HCT116 (cell line): Measurements from ENCODE around the gene CDK5RAP2. TPM values are rescaled to one million over a fixed set of nuclear protein-coding genes. Genes with fewer than 3 reads are reported as not detected.

Experiments used
- ATAC-seq: fragments of 200-7000 bp; cut with Tn5 transposase; 2 replicates; pipeline ENCODE4 v1.9.1; 2020; ENCODE audit warnings: mild to moderate bottlenecking, moderate library complexity
- BruUV-seq: library from RNA; stranded (reverse); fragments of 400-500 nt; replicated peaks from 2 replicates; lab custom pipeline; 2021; lab: Mats Ljungman, UMichigan
- CTCF ChIA-PET: fragments of 300-600 bp; sonication (Branson Sonifier 250); formaldehyde crosslinking; loops from one replicate; lab custom pipeline; 2021; ENCODE audit warnings: antibody characterized with exemption; lab: Charles Lee
- POLR2A ChIA-PET: fragments of 300-600, 350-600 bp; sonication (Branson Sonifier 250); formaldehyde crosslinking; loops from one replicate; lab custom pipeline; 2021; ENCODE audit warnings: antibody characterized with exemption; lab: Charles Lee
- RAD21 ChIA-PET, 2 experiments: fragments of 300-600 bp; sonication (Branson Sonifier 250); formaldehyde crosslinking; loops; one replicate each; lab custom pipeline; 2023; ENCODE audit warnings: low total read pairs in 2 of 2; ENCODE audit not compliant: uncharacterized antibody in 2 of 2, unreplicated experiment in 2 of 2, low non-redundant PET in 1 of 2; lab: Charles Lee
- DNase-seq: peaks from one replicate; pipeline ENCODE4 v3.0.0-alpha.2; 2010; ENCODE audit warnings: low read depth, low spot score
- H2AFZ ChIP-seq: fragments of 200-600 bp; shearing (Covaris generic), sonication (generic); 2 replicates; pipeline ENCODE4 v1.6.1; 2017; ENCODE audit warnings: low read depth, mixed run types, mixed read lengths, antibody characterized with exemption, low read length; ENCODE audit not compliant: poor library complexity, severe bottlenecking
- H3K27ac ChIP-seq: 2 replicates; pipeline ENCODE4 v1.5.1; 2012; ENCODE audit warnings: low read depth, low read length
- H3K27me3 ChIP-seq: fragments of 200-600 bp; sonication (generic); 2 replicates; pipeline ENCODE4 v1.6.1; 2016; ENCODE audit warnings: mixed run types, low read length, mixed read lengths; ENCODE audit not compliant: insufficient read depth
- H3K36me3 ChIP-seq, 2 experiments: fragments of 200-500 bp in 1 of 2; fragments of 200-600 bp in 1 of 2; sonication (Bioruptor generic) in 1 of 2; sonication (generic) in 1 of 2; 2 replicates each; pipeline versions ENCODE4 v1.5.1 to v1.6.1; 2014 to 2016; ENCODE audit warnings: low read length in 2 of 2, inconsistent platforms in 1 of 2, mixed read lengths in 1 of 2, mixed run types in 1 of 2; ENCODE audit not compliant: insufficient read depth in 2 of 2, control insufficient read depth in 1 of 2
- H3K4me1 ChIP-seq, 2 experiments: fragments of 200-600 bp in 1 of 2; sonication (generic) in 1 of 2; 2 replicates each; pipeline versions ENCODE4 v1.5.1 to v1.6.1; 2012 to 2017; ENCODE audit warnings: low read length in 2 of 2, inconsistent platforms in 1 of 2, mild to moderate bottlenecking in 1 of 2, mixed read lengths in 1 of 2, mixed run types in 1 of 2, moderate library complexity in 1 of 2; ENCODE audit not compliant: insufficient read depth in 2 of 2, control insufficient read depth in 1 of 2
- H3K4me2 ChIP-seq: fragments of 200-600 bp; sonication (generic); 2 replicates; pipeline ENCODE4 v1.6.1; 2017; ENCODE audit warnings: mixed run types, low read length, mixed read lengths
- H3K4me3 ChIP-seq, 2 experiments: fragments of 200-600 bp in 1 of 2; sonication (generic) in 1 of 2; replicated peaks in 1 of 2; 2 replicates each; pipeline ENCODE4 v1.5.1; 2011 to 2016; ENCODE audit warnings: low read length in 2 of 2, control low read depth in 1 of 2, low read depth in 1 of 2, mild to moderate bottlenecking in 1 of 2, mixed read lengths in 1 of 2, mixed run types in 1 of 2
- H3K79me2 ChIP-seq: fragments of 200-600 bp; sonication (generic); 2 replicates; pipeline ENCODE4 v1.6.1; 2017; ENCODE audit warnings: mild to moderate bottlenecking, mixed run types, low read length, moderate library complexity, mixed read lengths; ENCODE audit not compliant: insufficient read depth
- H3K9ac ChIP-seq: fragments of 200-600 bp; sonication (generic); 2 replicates; pipeline ENCODE4 v1.6.1; 2016; ENCODE audit warnings: low read length, mixed read lengths
- H3K9me2 ChIP-seq: fragments of 200-600 bp; sonication (generic), shearing (Covaris generic); 2 replicates; pipeline ENCODE4 v1.6.1; 2017; ENCODE audit warnings: mixed run types, mild to moderate bottlenecking, moderate library complexity; ENCODE audit not compliant: insufficient read depth
- H3K9me3 ChIP-seq, 2 experiments: fragments of 200-500 bp in 1 of 2; fragments of 200-600 bp in 1 of 2; sonication (Bioruptor generic) in 1 of 2; sonication (generic) in 1 of 2; 2 replicates each; pipeline ENCODE4 v1.6.1; 2014 to 2017; ENCODE audit warnings: low read length in 2 of 2, mixed read lengths in 2 of 2, inconsistent platforms in 1 of 2, low read depth in 1 of 2, mild to moderate bottlenecking in 1 of 2, mixed run types in 1 of 2, moderate library complexity in 1 of 2; ENCODE audit not compliant: control insufficient read depth in 1 of 2, insufficient read depth in 1 of 2
- H4K20me1 ChIP-seq: fragments of 200-600 bp; sonication (generic), shearing (Covaris generic); 2 replicates; pipeline ENCODE4 v1.6.1; 2017; ENCODE audit warnings: mixed run types, mild to moderate bottlenecking, moderate library complexity; ENCODE audit not compliant: insufficient read depth
- ATF3 ChIP-seq: IDR thresholded peaks from 2 replicates; pipeline ENCODE4 v1.6.1; 2012
- CBX3 ChIP-seq: IDR thresholded peaks from 2 replicates; pipeline ENCODE4 v1.6.1; 2012; ENCODE audit warnings: low read depth
- CTCF ChIP-seq, 3 experiments: fragments of 200-600 bp in 1 of 3; sonication (generic) in 1 of 3; IDR thresholded peaks in 2 of 3; conservative IDR thresholded peaks in 1 of 3; 2 replicates each; pipeline ENCODE4 v1.5.1; 2012 to 2017; ENCODE audit warnings: low read depth in 2 of 3, low read length in 2 of 3, antibody characterized with exemption in 1 of 3, borderline replicate concordance in 1 of 3, control low read depth in 1 of 3, mild to moderate bottlenecking in 1 of 3, mixed read lengths in 1 of 3, mixed run types in 1 of 3, moderate library complexity in 1 of 3; ENCODE audit not compliant: insufficient read depth in 1 of 3
- EGR1 ChIP-seq: IDR thresholded peaks from 2 replicates; pipeline ENCODE4 v1.6.1; 2012; ENCODE audit warnings: low read depth
- EZH2 ChIP-seq: fragments of 200-600 bp; sonication (generic); IDR thresholded peaks from 2 replicates; pipeline ENCODE4 v1.6.1; 2017; ENCODE audit warnings: antibody characterized with exemption, mixed run types
- FOSL1 ChIP-seq: IDR thresholded peaks from 2 replicates; pipeline ENCODE4 v1.6.1; 2012; ENCODE audit warnings: low read depth
- MAX ChIP-seq: IDR thresholded peaks from 2 replicates; pipeline ENCODE4 v1.6.1; 2012
- POLR2A ChIP-seq: IDR thresholded peaks from 2 replicates; pipeline ENCODE4 v1.7.0; 2011; ENCODE audit warnings: borderline replicate concordance; ENCODE audit not compliant: insufficient read depth, insufficient read length; ENCODE audit errors: extremely low read depth
- POLR2AphosphoS5 ChIP-seq: IDR thresholded peaks from 2 replicates; pipeline ENCODE4 v1.6.1; 2011; ENCODE audit warnings: mild to moderate bottlenecking, low read depth, low read length, moderate library complexity
- REST ChIP-seq: IDR thresholded peaks from 2 replicates; pipeline ENCODE4 v1.6.1; 2012; ENCODE audit warnings: low read depth
- SIN3A ChIP-seq: IDR thresholded peaks from 2 replicates; pipeline ENCODE4 v1.6.1; 2012; ENCODE audit warnings: low read depth
- SP1 ChIP-seq: IDR thresholded peaks from 2 replicates; pipeline ENCODE4 v1.6.1; 2012; ENCODE audit warnings: low read depth
- SRF ChIP-seq: IDR thresholded peaks from 2 replicates; pipeline ENCODE4 v1.6.1; 2012; ENCODE audit warnings: low read depth
- TCF7L2 ChIP-seq: IDR thresholded peaks from 2 replicates; pipeline ENCODE4 v1.7.0; 2011; ENCODE audit warnings: borderline replicate concordance, inconsistent platforms; ENCODE audit not compliant: insufficient read depth, insufficient read length; ENCODE audit errors: extremely low read depth
- YY1 ChIP-seq: IDR thresholded peaks from 2 replicates; pipeline ENCODE4 v1.6.1; 2011; ENCODE audit warnings: low read length, low read depth, moderate library complexity, mild to moderate bottlenecking; ENCODE audit not compliant: insufficient replicate concordance; ENCODE audit errors: extremely low read depth
- ZBTB33 ChIP-seq: IDR thresholded peaks from 2 replicates; pipeline ENCODE4 v1.6.1; 2011; ENCODE audit warnings: mild to moderate bottlenecking, low read length, moderate library complexity; ENCODE audit not compliant: insufficient replicate concordance; ENCODE audit errors: extremely low read depth
- ZFX ChIP-seq: fragments of 450-650 bp; IDR thresholded peaks from 2 replicates; pipeline ENCODE4 v1.6.1; 2017
- ZNF274 ChIP-seq: fragments of 200-500 bp; sonication (Bioruptor generic); IDR thresholded peaks from 2 replicates; pipeline ENCODE4 v1.6.1; 2014; ENCODE audit warnings: mild to moderate bottlenecking, low read depth, low read length, inconsistent platforms
- intact Hi-C: fragments of 100-400 bp; cut with micrococcal nuclease; formaldehyde crosslinking; loops from 2 replicates; pipeline ENCODE4 v1.10.0; 2022
- total RNA-seq: library from RNA; stranded (reverse); gene quantifications from one replicate; pipeline ENCODE4 v1.2.1, GENCODE V29; 2021; ENCODE audit not compliant: unreplicated experiment

The CDK5RAP2 gene
- total RNA-seq, 1 experiment from 2014 or later: 56.2 TPM

- Histone ChIP-seq H3K36me3 (peaks cover 0 to 23% of the 10 kb centered on the region in 2 experiments; a peak in 1 of 4 replicates), H3K4me3 (no peak overlapping the region), H3K27me3 (no peaks in the 10 kb centered on the region), H3K9ac (no peak overlapping the region), H4K20me1 (no peaks in the 10 kb centered on the region), H3K4me1 (no peaks in the 10 kb centered on the region), H2AFZ (no peak overlapping the region), H3K79me2 (no peaks in the 10 kb centered on the region; the same call in 1 of the 2 replicates), H3K27ac (no peak overlapping the region), H3K4me2 (no peak overlapping the region), H3K9me3 (0 out of 4 replicates have a peak, but pooled peaks cover 0 to 7% of the 10 kb centered on the region in 2 experiments), H3K9me2 (no peaks in the 10 kb centered on the region)
- no peak for DNase-seq
- BruUV-seq: no TSS peak
- ChIA-PET CTCF (no interaction called here), POLR2A (no interaction called here), RAD21 (no interaction called here)
- intact Hi-C loops: no loop called here
- no peak for ATAC-seq
- TF ChIP-seq CBX3: no peak
- TF ChIP-seq EGR1: no peak
- TF ChIP-seq SP1: no peak
- no peak for TF ChIP-seq CTCF (IDR thresholded peaks at IDR 0.05 in 2 of 3, conservative IDR thresholded peaks at IDR 0.05 in 1 of 3; ENCODE audit: borderline replicate concordance in 1 of 3, insufficient read depth in 1 of 3, low read depth in 2 of 3, low read length in 2 of 3)
- no peak for TF ChIP-seq FOSL1
- TF ChIP-seq YY1: no peak
- no peak for TF ChIP-seq ZBTB33
- no peak for TF ChIP-seq SIN3A
- TF ChIP-seq MAX: no peak
- TF ChIP-seq POLR2A: no peak
- TF ChIP-seq ZNF274: no peak
- TF ChIP-seq ZFX: no peak
- no peak for TF ChIP-seq POLR2AphosphoS5
- no peak for TF ChIP-seq REST
- no peak for TF ChIP-seq TCF7L2
- TF ChIP-seq SRF: no peak
- TF ChIP-seq EZH2: no peak
- TF ChIP-seq ATF3: no peak
Measured at GRCh38 chr9:120507936-120508510, 71.9 kb downstream of the CDK5RAP2 start.
